Upper lobe of left lung (tissue), 6 donors: Measurements from ENCODE around the gene GCAT. TPM values are rescaled to one million over a fixed set of nuclear protein-coding genes. Genes with fewer than 3 reads are reported as not detected.

ENCODE experiments used
- ATAC-seq, 2 donors: fragments of 200-7000 bp; cut with Tn5 transposase; one replicate each; pipeline ENCODE4 v1.9.1; 2022; ENCODE audit warnings: mild to moderate bottlenecking in 2 of 2, moderate library complexity in 2 of 2; ENCODE audit not compliant: low FRiP score in 2 of 2
- DNase-seq, 2 donors: peaks; one replicate each; pipeline ENCODE4 v3.0.0-alpha.2; 2019 to 2020
- H3K27ac ChIP-seq, 4 donors: fragments of 200-600 bp; sonication (generic); one replicate each; pipeline ENCODE4 v1.5.1; 2016 to 2019
- H3K27me3 ChIP-seq, 4 donors: fragments of 200-600 bp; sonication (generic); one replicate each; pipeline ENCODE4 v1.5.1; 2017 to 2019
- H3K36me3 ChIP-seq, 4 donors: fragments of 200-600 bp; sonication (generic); one replicate each; pipeline ENCODE4 v1.5.1; 2016 to 2019
- H3K4me1 ChIP-seq, 4 donors: fragments of 200-600 bp; sonication (generic); one replicate each; pipeline ENCODE4 v1.5.1; 2018 to 2019
- H3K4me3 ChIP-seq, 4 donors: fragments of 200-600 bp; sonication (generic); one replicate each; pipeline ENCODE4 v1.5.1; 2017 to 2019; ENCODE audit warnings: mild to moderate bottlenecking in 2 of 4, moderate library complexity in 1 of 4
- H3K9me3 ChIP-seq, 4 donors: fragments of 200-600 bp; sonication (generic); one replicate each; pipeline ENCODE4 v1.5.1; 2018 to 2019
- EP300 ChIP-seq, 4 donors: sonication (generic); formaldehyde crosslinking; IDR thresholded peaks; one replicate each; pipeline ENCODE4 v1.5.1; 2017; ENCODE audit warnings: antibody characterized with exemption in 4 of 4, control low read depth in 2 of 4
- POLR2A ChIP-seq, 4 donors: fragments of 450-650 bp; IDR thresholded peaks; one replicate each; pipeline ENCODE4 v1.5.1; 2016 to 2017; ENCODE audit warnings: antibody characterized with exemption in 4 of 4, mild to moderate bottlenecking in 2 of 4
- POLR2AphosphoS5 ChIP-seq, 2 donors: sonication (generic); formaldehyde crosslinking; IDR thresholded peaks; one replicate each; pipeline ENCODE4 v1.5.1; 2017; ENCODE audit warnings: antibody characterized with exemption in 2 of 2
- WGBS, 2 donors: methylation state at CpG; one replicate each; pipeline ENCODE4 v1.1.5; 2017 to 2018; 5-methylcytosine and 5-hydroxymethylcytosine counted together
- total RNA-seq, 6 donors: library from RNA; depleted of rRNA in 4 of 6; stranded (reverse); fragments of >200 nt in 4 of 6; gene quantifications; one replicate each; pipeline versions ENCODE4 v1.1.0 to v1.2.1, GENCODE V29; 2016 to 2021
- TF ChIP-seq, protein P1 (sequence below), 6 experiments: fragments of 450-650 bp in 4 of 6; fragments of 200-600 bp in 2 of 6; sonication (generic) in 2 of 6; IDR thresholded peaks; one replicate each; pipeline ENCODE4 v1.5.1; 2016 to 2019; ENCODE audit warnings: antibody characterized with exemption in 6 of 6
- donor health status: DM: no; HTN: no; CAD: no; lungs with moderate emphysema.
- donor health status: DM: no; HTN: yes; CAD: no; lungs with severe emphysema.

Gene GCAT
- total RNA-seq, 6 donors from 2014 or later = 2.7 to 16.7 (median 7.5) TPM

DNA sequence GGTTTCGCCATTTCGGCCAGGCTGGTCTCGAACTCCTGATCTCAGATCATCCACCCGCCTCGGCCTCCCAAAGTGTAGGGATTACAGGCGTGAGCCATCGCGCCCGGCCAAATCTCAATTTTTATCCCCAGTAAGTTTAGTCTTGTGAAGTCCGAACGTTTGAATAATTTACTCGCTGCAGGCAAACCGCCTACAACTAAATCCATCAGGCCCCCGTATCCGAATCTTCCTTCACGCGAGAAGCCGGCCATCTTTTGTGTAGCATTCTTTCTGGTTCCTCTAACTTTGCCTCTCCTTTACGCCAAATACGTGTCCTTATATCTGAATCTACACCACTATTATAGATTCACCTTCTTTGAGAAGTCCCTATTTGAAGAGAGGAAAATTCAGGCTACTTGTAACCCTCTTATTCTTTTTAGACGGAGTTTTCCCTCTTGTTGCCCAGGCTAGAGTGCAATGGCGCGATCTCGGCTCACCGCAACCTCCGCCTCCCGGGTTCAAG, 40.9 kb downstream of the GCAT start:
- no peak for ATAC-seq
- WGBS, 2 donors = 31 to 37% methylated on average over 27 of the region's 27 CpGs

DNA sequence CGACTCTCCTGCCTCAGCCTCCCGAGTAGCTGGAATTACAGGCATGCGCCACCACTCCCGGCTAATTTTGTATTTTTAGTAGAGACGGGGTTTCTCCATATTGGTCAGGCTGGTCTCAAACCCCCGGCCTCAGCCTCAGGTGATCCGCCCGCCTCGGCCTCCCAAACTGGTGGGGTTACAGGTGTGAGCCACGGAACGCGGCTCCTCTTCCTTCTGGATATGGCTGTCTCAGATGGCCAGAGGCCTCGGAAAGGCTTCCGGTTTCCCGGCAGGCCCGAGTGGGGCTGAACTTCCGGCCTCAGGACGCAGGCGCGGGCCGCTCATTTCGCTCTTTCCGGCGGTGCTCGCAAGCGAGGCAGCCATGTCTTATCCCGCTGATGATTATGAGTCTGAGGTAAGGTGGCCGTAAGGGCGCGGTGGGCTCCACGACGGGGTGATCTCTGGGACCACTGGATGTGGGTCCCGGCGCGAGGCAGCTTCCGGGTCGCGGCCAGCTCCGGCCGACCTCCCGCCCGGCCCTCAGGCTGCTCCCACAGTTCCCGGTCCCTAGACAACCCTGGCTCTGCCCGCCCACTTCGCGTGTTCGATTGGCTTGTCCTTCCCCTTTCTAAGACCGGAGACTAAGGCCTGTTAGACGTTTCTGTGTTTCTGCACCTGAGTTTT, 41.5 kb downstream of the GCAT start, which contains the start of gene EIF3L:
TSS of gene EIF3L (plus strand) at position 331 of the 663 bp plus-strand sequence. CDS start at position 362, 31 bp downstream.
- H3K36me3 ChIP-seq = peaks cover 14 to 35% (median 25%) of the 10 kb centered on the region in 4 donors
- WGBS, 2 donors = 0 to 1% methylated on average over 21 to 44 of the region's 49 CpGs
- H3K9me3 ChIP-seq = no peaks in the 10 kb centered on the region
- H3K27me3 ChIP-seq = no peaks in the 10 kb centered on the region
- H3K27ac ChIP-seq = peak within 1 kb of the TSS; percentile 87 to 94 (median 92)
- H3K4me3 ChIP-seq = peak within 1 kb of the TSS; percentile 57 to 87 (median 74)
- TF ChIP-seq, protein P1, sequence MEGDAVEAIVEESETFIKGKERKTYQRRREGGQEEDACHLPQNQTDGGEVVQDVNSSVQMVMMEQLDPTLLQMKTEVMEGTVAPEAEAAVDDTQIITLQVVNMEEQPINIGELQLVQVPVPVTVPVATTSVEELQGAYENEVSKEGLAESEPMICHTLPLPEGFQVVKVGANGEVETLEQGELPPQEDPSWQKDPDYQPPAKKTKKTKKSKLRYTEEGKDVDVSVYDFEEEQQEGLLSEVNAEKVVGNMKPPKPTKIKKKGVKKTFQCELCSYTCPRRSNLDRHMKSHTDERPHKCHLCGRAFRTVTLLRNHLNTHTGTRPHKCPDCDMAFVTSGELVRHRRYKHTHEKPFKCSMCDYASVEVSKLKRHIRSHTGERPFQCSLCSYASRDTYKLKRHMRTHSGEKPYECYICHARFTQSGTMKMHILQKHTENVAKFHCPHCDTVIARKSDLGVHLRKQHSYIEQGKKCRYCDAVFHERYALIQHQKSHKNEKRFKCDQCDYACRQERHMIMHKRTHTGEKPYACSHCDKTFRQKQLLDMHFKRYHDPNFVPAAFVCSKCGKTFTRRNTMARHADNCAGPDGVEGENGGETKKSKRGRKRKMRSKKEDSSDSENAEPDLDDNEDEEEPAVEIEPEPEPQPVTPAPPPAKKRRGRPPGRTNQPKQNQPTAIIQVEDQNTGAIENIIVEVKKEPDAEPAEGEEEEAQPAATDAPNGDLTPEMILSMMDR (IDR thresholded peaks at IDR 0.05) = peak in 1 of 6 experiments; percentile 22
- TF ChIP-seq POLR2A (IDR thresholded peaks at IDR 0.05) (peak; percentile 50 to 91 (median 82)), EP300 (IDR thresholded peaks at IDR 0.05) (peak in 1 of 4 donors; percentile 45), POLR2AphosphoS5 (IDR thresholded peaks at IDR 0.05) (peak; percentile 93 to 95)
- peak; percentile 94 to 97 for DNase-seq
- peaks cover 19 to 31% (median 23%) of the 10 kb centered on the region in 4 donors for H3K4me1 ChIP-seq
- peak; percentile 94 to 95 for ATAC-seq

More for the DNA sequence above, 40.9 kb downstream of the GCAT start:
- TF ChIP-seq POLR2AphosphoS5 (IDR thresholded peaks at IDR 0.05) = no peak
- no peak for TF ChIP-seq POLR2A (IDR thresholded peaks at IDR 0.05)
- TF ChIP-seq, protein P1 (IDR thresholded peaks at IDR 0.05) = no peak
- TF ChIP-seq EP300 (IDR thresholded peaks at IDR 0.05) = no peak
- Histone ChIP-seq H3K27me3 (no peaks in the 10 kb centered on the region), H3K9me3 (no peaks in the 10 kb centered on the region), H3K27ac (peak overlapping the region; percentile 87 to 94 (median 92)), H3K36me3 (peaks cover 14 to 29% (median 21%) of the 10 kb centered on the region in 4 donors), H3K4me1 (peaks cover 19 to 32% (median 23%) of the 10 kb centered on the region in 4 donors), H3K4me3 (peak overlapping the region; percentile 54 to 80 (median 63))
- DNase-seq = no peak

DNA sequence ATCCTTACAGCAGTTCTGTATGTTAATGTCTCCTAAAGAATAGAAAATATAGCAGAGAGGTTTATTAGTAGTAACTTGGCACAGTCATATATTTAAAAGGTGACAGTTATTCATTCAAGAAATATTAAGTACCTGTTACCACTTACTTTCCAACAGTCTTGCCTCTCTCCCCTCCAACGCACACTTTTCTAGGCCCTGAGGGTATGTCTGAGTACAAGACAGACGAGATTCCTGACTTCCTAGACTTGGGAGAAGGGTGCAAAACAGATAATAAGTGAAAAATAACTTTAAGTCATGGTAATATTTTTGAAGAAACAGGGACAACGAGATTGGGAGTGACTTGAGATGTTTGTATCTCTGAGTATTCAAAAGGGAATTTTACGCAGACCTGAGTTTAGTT, 43.1 kb downstream of the GCAT start:
- no peaks in the 10 kb centered on the region for H3K9me3 ChIP-seq
- ATAC-seq (no peak), DNase-seq (no peak)
- peaks cover 19 to 31% (median 25%) of the 10 kb centered on the region in 4 donors for H3K4me1 ChIP-seq
- no peak overlapping the region for H3K27ac ChIP-seq
- TF ChIP-seq EP300 (IDR thresholded peaks at IDR 0.05) (no peak), POLR2AphosphoS5 (IDR thresholded peaks at IDR 0.05) (no peak)
- TF ChIP-seq, protein P1 (IDR thresholded peaks at IDR 0.05) = no peak
- no peak overlapping the region for H3K4me3 ChIP-seq
- WGBS, 2 donors = 86 to 88% methylated on average over 4 of the region's 4 CpGs
- no peaks in the 10 kb centered on the region for H3K27me3 ChIP-seq
- H3K36me3 ChIP-seq = peaks cover 17 to 51% (median 36%) of the 10 kb centered on the region in 4 donors

DNA sequence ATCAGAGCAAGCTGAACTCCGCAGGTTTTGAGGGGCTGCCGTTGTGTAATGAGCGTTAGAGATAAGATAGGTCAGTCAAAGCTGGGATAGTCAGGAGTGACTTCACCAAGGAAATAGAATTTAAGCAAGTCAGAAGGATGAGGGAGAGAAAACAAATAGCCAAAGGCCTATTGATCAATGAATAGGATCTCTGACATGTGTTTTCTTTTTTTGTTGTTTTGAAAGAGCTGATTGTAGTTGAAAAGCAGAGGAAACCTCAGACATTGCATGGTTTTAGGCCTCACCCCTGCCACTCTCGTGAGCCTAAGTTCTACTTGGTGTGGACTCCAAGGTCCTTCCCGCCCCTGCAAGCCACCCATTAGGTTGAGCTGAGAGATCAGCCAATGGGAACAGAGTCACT, 44.7 kb downstream of the GCAT start:
- Histone ChIP-seq H3K27me3 (no peaks in the 10 kb centered on the region), H3K4me1 (peaks cover 19 to 31% (median 25%) of the 10 kb centered on the region in 4 donors), H3K36me3 (peaks cover 23 to 67% (median 52%) of the 10 kb centered on the region in 4 donors), H3K9me3 (no peaks in the 10 kb centered on the region), H3K27ac (no peak overlapping the region), H3K4me3 (no peak overlapping the region)
- no peak for DNase-seq
- WGBS, 2 donors = 91 to 92% methylated on average over 5 of the region's 5 CpGs
- TF ChIP-seq EP300 (IDR thresholded peaks at IDR 0.05) (no peak), POLR2A (IDR thresholded peaks at IDR 0.05) (no peak), POLR2AphosphoS5 (IDR thresholded peaks at IDR 0.05) (no peak)
- TF ChIP-seq, protein P1 (IDR thresholded peaks at IDR 0.05) = no peak
- no peak for ATAC-seq
